Left lung (tissue), 10 donors: Measurements from ENCODE around the gene TMEM51. TPM values are rescaled to one million over a fixed set of nuclear protein-coding genes. Genes with fewer than 3 reads are reported as not detected.

Source experiments
- ATAC-seq: fragments of 200-7000 bp; cut with Tn5 transposase; one replicate; pipeline ENCODE4 v1.9.1; 2020; ENCODE audit warnings: moderate library complexity
- DNase-seq, 4 donors: peaks; one replicate each; pipeline ENCODE4 v3.0.0-alpha.2; 2013 to 2020
- H3K27ac ChIP-seq, 2 donors: fragments of 200-600 bp; sonication (generic) in 1 of 2; one replicate each; pipeline versions ENCODE4 v1.5.0 to v1.8.0; 2020 to 2021
- H3K27me3 ChIP-seq, 2 donors: fragments of 200-600 bp; sonication (generic) in 1 of 2; one replicate each; pipeline versions ENCODE4 v1.5.0 to v1.8.0; 2020 to 2021
- H3K36me3 ChIP-seq, 2 donors: fragments of 200-600 bp; sonication (generic) in 1 of 2; one replicate each; pipeline versions ENCODE4 v1.5.0 to v1.8.0; 2020 to 2021
- H3K4me1 ChIP-seq, 2 donors: fragments of 200-600 bp; one replicate each; pipeline ENCODE4 v1.8.0; 2021
- H3K4me3 ChIP-seq, 2 donors: fragments of 200-600 bp; sonication (generic) in 1 of 2; one replicate each; pipeline versions ENCODE4 v1.5.0 to v1.8.0; 2020 to 2021; ENCODE audit warnings: mild to moderate bottlenecking in 1 of 2
- H3K9me3 ChIP-seq, 2 donors: fragments of 200-600 bp; sonication (generic) in 1 of 2; one replicate each; pipeline versions ENCODE4 v1.5.0 to v1.8.0; 2020 to 2021
- CTCF ChIP-seq, 2 donors: fragments of 200-600 bp; sonication (generic) in 1 of 2; IDR thresholded peaks; one replicate each; pipeline versions ENCODE4 v1.5.0 to v1.8.0; 2021; ENCODE audit warnings: antibody characterized with exemption in 2 of 2
- intact Hi-C, 2 donors: fragments of 100-400 bp; cut with DNase I; formaldehyde crosslinking; loops; one replicate each; pipeline versions ENCODE4 v1.11.2 to v1.14.2; 2022
- polyA plus RNA-seq, 6 donors: library from polyadenylated mRNA; unstranded; fragments of 120-200 nt; gene quantifications; one replicate each; pipeline ENCODE4 v1.2.1, GENCODE V29; 2013; ENCODE audit not compliant: insufficient read length in 6 of 6
- total RNA-seq, 2 donors: library from RNA; stranded (reverse); fragmentation: NEBNext Ultra II Directional; extraction: Animal tissue kit (Norgen Biotek cat#: 25700); gene quantifications; one replicate each; pipeline ENCODE4 v1.2.1, GENCODE V29; 2021
- donor health status: DM: no; HTN: yes; CAD: no.
- donor health status: DM: no; HTN: no; CAD: no.

Gene TMEM51
- total and polyA plus RNA-seq, 8 donors, result 10.6 to 17.9 (median 15.7) TPM

- DNase-seq, result no peak
- no peaks in the 10 kb centered on the region for H3K9me3 ChIP-seq
- H3K27me3 ChIP-seq, result peaks cover 0 to 26% of the 10 kb centered on the region in 2 donors
- H3K4me3 ChIP-seq, result no peak overlapping the region
- H3K27ac ChIP-seq, result no peak overlapping the region
- H3K4me1 ChIP-seq, result peaks cover 9 to 13% of the 10 kb centered on the region in 2 donors
- no peak for TF ChIP-seq CTCF (IDR thresholded peaks at IDR 0.05)
- H3K36me3 ChIP-seq, result no peaks in the 10 kb centered on the region
- ATAC-seq, result no peak
- intact Hi-C loops, result no loop called here
Measured at GRCh38 chr1:15148475-15148874, 5.1 kb upstream of the TMEM51 start.

- Histone ChIP-seq H3K27ac (no peak overlapping the region), H3K27me3 (peaks cover 0 to 30% of the 10 kb centered on the region in 2 donors), H3K36me3 (no peaks in the 10 kb centered on the region), H3K4me3 (no peak overlapping the region), H3K4me1 (peaks cover 9 to 17% of the 10 kb centered on the region in 2 donors), H3K9me3 (no peaks in the 10 kb centered on the region)
- DNase-seq (no peak), ATAC-seq (no peak)
- intact Hi-C loops, result no loop called here
- TF ChIP-seq CTCF (IDR thresholded peaks at IDR 0.05), result no peak
Measured at GRCh38 chr1:15148941-15149340, 4.6 kb upstream of the TMEM51 start.

GRCh38 chr1:15150376-15150775, 3.2 kb upstream of the TMEM51 start:
- no peaks in the 10 kb centered on the region for H3K36me3 ChIP-seq
- peaks cover 9 to 32% of the 10 kb centered on the region in 2 donors for H3K4me1 ChIP-seq
- DNase-seq (no peak), ATAC-seq (no peak)
- no peak overlapping the region for H3K27ac ChIP-seq
- no peak for TF ChIP-seq CTCF (IDR thresholded peaks at IDR 0.05)
- H3K27me3 ChIP-seq, result peaks cover 0 to 45% of the 10 kb centered on the region in 2 donors
- H3K4me3 ChIP-seq, result no peak overlapping the region
- H3K9me3 ChIP-seq, result no peaks in the 10 kb centered on the region
- intact Hi-C loops, result loop anchor here (5.0 to 10.0 kb wide), 2 partner anchors 114 to 122 kb away; no protein-coding TSS in a partner anchor

GRCh38 chr1:15151377-15151806, 2.2 kb upstream of the TMEM51 start:
- Histone ChIP-seq H3K27ac (no peak overlapping the region), H3K4me1 (peaks cover 9 to 42% of the 10 kb centered on the region in 2 donors), H3K36me3 (no peaks in the 10 kb centered on the region), H3K9me3 (no peaks in the 10 kb centered on the region), H3K27me3 (peaks cover 0 to 46% of the 10 kb centered on the region in 2 donors), H3K4me3 (no peak overlapping the region)
- intact Hi-C loops, result loop anchor here (5.0 to 10.0 kb wide), 2 partner anchors 113 to 121 kb away; no protein-coding TSS in a partner anchor
- DNase-seq (no peak), ATAC-seq (no peak)
- TF ChIP-seq CTCF (IDR thresholded peaks at IDR 0.05), result no peak

- Histone ChIP-seq H3K4me3 (peak overlapping the region in 1 of 2 donors; percentile 80), H3K27me3 (peaks cover 0 to 46% of the 10 kb centered on the region in 2 donors), H3K27ac (peak overlapping the region; percentile 83 to 94), H3K4me1 (peaks cover 9 to 46% of the 10 kb centered on the region in 2 donors), H3K36me3 (no peaks in the 10 kb centered on the region), H3K9me3 (no peaks in the 10 kb centered on the region)
- TF ChIP-seq CTCF (IDR thresholded peaks at IDR 0.05), result no peak
- ATAC-seq (no peak), DNase-seq (no peak)
- intact Hi-C loops, result loop anchor here (5.0 to 10.0 kb wide), 2 partner anchors 113 to 120 kb away; no protein-coding TSS in a partner anchor
Measured at GRCh38 chr1:15151871-15152270, 1.7 kb upstream of the TMEM51 start.
